IPS DF 4.7 (cell line): ENCODE measurements around the gene RARRES2.

ENCODE experiments used
- DNase-seq: peaks from one replicate; pipeline ENCODE4 v3.0.0-alpha.2; 2013; ENCODE audit warnings: low spot score; ENCODE audit errors: extremely low read depth

Gene RARRES2

DNA sequence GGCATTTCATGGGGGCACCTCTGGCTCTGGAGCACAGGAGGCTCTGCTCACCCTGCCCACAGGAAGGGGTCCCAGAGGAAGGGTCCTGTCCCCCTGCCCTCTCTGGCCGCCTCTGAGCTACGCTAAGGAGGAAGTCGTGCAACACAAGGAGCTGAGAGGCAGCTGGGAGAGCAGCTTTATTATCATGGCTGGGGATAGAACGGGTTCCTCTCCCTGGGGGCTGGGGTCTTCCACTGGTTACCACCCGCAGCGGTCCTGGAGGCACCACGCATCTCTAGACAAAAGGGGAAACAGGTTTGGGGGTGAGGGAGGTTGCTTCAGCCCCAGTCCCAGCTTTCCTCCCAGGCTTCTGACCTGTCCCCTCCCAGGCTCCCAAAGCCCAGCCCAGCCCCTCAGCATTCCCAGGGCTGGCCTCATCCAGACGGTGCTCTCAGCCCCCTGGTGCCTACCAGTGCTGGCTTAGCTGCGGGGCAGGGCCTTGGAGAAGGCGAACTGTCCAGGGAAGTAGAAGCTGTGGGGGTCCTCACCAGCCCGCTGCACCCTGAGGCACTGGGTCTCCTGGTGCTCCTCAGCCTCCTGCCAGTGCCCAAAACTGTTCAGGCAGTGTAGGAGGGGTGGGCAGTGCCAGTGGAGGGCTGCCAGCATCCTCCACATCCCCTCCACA is 3.1 kb downstream of the RARRES2 start:
- DNase-seq: no peak

DNA sequence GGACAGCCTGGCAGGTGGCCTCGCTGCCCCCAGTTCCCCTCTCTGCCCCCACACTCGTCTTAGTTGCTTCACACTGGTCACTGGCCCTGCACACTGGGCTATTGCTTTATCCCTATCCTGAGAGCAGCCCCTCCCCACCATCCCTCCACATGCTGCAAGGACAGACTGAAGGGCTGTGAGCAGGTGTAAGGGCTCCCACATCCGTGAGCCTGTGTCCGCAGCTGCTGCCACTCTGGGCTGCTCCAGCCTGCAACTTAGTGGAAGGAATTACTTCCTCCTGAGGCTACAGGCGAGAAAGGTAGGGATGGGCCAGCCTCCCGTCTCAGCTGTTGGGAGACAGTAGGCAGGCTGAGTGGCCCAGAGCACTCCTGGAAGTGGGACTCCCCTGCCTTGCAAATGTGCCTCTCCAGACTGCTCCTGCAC is 3.8 kb downstream of the RARRES2 start:
- DNase-seq: no peak

DNA sequence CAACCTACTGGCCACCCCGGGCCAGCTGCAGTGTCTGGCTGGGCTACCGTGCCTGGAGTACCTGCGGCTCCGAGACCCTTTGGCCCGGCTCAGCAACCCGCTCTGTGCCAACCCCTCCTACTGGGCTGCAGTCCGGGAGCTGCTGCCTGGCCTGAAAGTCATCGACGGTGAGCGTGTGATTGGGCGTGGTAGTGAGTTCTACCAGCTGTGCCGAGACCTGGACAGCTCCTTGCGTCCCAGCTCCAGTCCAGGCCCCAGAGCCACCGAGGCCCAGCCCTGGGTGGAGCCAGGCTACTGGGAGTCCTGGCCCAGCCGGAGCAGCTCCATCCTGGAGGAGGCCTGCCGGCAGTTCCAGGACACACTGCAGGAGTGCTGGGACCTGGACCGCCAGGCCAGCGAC is 4.2 kb downstream of the RARRES2 start:
- DNase-seq: no peak

DNA sequence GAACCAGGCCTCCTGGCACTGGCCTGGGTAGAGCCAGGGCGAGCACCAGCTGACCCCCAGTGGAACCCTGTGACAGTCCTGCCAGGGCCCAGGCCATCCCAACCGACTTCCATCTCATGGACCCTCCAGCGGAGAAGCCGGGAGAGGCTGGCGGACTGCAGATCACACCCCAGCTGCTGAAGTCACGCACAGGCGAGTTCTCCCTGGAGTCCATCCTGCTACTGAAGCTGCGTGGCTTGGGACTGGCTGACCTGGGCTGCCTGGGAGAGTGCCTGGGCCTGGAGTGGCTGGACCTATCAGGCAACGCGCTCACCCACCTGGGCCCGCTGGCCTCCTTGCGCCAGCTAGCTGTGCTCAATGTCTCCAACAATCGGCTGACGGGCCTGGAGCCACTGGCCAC is 4.7 kb downstream of the RARRES2 start:
- DNase-seq: no peak

DNA sequence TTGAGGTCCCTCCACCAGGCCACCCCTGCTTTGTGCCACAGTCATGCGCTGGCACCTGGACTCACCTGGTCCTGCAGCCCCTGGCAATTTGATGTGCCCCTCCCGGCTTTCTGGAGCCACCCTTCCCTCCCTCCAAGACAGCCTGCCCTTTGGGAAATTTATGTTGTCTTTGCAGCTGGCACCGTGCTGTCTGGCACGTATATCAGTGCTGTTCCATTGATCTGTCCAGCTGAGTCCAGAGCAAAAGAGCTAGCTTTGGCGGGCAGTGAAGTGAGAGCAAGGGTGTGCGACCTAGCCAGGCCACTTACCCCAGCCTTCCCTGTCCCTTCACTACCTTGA is 5.7 kb downstream of the RARRES2 start:
- no peak for DNase-seq

DNA sequence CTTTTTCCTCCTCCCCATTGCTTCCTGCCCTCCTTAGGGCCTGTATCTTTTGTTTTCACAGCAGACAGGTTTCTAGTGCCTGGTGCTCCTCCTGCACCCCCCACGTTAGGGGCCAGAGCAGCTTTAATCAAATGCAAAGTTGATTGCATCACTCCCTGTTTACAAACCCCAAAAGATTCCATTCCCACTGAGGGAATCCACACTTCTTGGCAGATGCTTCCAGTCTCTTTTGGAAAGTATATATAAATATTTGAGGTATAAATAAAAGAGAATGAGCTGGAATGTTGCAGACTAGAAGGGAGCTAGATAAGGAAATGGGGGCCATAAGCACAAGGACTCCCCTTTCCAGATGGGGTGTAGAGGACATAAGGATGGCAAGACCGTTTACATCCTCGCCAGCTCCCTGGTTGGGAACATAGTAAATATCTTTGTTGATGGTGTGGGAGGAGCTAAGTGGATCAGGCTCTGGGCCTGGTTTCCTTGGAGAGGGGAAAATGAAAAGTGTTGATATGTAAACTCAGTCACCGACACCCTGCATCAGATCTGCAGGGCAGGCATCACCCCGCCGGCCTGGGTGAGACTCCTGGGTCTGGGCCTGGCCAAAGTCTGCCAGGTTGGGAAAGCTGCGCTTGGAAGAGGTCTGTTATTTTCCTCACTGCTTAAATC is 6.2 kb downstream of the RARRES2 start:
- no peak for DNase-seq

DNA sequence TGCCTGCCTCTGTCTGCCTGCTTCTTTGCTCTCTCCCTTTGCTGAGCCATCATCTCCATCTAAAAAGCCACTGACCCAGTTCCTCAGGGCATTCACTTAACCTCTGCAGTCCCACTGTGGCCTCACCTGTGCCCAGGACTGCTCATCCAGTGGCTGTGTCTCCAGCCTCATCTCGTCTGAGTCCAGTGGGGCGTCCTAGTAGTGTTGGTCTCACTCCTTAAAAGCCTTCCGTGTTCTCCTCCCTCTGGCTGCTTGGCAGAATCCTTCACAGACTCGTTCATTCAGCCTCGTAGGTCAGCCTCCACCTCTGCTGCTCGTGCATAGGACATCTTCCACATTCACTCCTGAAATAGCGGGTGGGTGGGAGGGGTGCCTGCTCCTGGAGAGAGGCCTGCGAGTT is 7.3 kb downstream of the RARRES2 start:
- no peak for DNase-seq

DNA sequence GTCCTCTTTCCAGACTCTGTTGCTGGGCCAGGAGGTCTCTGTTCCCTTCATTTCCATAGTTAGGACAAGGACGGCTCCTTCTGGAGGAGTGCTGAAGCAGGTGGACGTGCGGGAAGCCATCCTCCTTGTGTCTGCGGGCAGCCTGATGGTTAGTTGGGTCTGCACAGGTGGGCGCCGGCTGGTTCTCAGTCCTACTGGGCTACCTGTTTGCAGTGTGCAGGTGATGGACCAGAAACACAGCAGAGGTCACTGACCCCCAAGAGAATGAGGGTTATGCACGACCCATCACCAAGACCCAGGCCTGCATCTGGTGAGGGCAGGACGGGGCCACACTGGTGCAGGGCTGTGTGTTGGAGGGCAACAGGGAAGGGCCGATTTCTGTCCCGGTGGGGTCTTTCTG is 7.8 kb downstream of the RARRES2 start:
- DNase-seq: no peak

DNA sequence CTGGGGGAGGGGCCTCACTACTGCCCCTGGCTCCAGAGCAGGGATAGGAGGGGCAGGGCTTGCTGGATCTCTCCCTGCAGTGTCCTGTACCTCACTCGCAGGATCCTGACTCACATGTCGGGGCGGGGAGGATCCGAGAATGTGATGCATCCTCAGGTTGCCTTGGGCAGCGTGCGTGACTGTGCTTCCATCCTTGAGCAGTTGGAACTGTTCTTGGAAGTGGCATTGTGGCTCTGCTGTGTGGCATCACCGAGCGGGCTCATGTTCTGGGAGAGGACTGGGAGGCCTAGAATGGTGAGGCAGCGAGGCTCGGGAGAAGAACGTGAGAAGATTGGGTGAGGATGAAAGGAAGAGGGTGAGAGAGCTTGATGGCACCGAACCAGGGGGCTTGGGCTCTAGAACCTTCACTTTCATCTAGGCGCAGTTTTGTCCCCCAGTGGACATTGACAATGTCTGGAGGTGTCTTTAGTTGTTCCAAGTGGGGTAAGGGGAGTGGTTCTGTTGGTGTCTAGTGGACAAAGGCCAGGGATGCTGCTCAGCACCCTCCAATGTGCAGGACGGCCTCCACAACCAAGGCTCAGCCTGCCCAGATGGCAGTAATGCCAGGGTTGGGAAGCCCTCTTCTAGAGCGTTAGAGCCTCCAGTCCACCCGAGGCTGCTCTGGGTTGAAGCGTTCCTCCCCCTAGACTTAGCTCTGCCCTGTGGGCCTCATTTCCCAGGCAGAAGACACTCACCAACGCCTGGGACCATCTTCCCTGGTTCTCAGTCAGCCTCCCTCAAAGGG is 8.4 kb downstream of the RARRES2 start:
- no peak for DNase-seq

DNA sequence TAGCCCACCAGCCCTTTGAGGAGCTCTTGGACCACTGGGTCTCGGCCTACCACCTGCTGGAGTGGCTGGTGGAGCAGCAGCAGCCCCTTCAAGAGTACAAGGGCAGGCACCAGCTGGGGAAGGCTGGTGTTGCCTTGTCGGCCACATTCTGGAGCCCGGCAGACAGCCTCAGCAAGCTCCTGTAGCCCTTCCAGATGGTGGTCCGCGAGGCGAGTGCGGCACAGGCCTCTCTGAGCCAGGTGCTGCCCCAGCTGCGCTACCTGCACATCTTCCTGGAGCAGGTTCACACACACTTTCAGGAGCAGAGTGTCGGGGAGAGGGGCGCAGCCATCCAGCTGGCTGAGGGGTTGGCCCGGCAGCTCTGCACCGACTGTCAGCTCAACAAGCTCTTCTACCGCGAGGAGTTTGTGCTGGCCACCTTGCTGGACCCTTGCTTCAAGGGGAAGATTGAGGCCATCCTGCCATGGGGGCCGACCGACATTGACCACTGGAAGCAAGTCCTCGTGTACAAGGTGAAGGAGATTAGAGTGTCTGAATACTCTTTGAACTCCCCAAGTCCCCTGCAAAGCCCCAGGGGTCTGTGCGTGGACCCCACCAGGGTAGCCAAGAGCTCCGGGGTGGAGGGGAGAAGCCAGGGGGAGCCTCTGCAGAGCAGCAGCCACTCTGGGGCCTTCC is 11.1 kb downstream of the RARRES2 start:
- DNase-seq: no peak

DNA sequence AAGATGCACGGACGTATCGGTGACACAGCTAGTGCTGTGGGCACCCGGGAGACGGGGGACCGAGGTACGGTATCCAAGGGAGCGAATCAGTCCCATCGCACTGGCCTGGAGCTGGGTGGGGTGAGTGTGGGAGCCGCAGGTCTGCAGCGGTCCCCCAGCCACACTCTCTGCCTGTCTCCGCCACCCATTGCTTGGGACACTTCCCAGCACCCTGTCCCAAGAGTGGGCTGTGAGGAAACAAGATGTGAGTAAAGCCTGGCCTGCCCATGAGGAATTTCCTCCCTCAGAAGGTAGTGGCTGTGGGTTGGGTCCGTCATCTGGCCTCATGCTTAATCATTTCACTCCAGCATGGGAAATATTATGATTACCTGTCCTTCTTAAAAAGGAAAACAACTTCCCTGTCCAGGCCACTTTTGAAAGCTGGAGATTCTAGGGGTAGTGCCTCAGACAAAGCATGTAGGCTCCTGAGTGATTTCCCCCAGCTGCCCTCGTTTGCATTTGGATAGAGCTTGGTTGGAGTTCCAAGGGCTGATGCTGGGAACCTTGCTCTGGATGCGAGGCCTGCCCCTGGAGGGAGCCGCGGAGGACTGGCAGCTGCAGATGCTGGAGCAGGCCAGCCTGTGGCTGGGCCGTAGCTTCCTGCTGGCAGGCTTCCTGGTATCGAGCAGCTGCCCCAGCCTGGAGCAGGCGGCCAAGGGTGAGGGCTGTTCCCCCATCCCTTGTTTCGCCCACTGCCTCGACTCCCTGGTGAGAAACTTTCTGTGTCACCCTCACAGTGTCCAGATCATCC is 11.9 kb downstream of the RARRES2 start:
- DNase-seq: no peak

DNA sequence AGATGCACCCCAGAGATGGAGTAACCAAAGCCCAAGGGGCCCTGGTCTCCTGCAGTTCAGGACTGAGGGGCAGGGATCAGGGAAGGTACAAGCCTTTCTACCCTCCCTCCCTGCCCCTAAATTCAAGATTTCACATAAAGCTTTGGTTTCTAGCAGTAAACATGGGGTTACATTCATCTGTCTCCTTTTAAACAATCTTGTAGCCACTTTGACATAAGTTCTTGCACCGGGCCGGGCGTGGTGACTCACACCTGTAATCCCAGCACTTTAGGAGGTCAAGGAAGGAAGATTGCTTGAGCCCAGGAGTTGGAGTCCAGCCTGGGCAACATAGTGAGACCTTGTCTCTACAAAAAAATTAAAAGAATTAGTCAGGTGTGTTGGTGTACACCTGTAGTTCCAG is 14.1 kb downstream of the RARRES2 start:
- DNase-seq: no peak

DNA sequence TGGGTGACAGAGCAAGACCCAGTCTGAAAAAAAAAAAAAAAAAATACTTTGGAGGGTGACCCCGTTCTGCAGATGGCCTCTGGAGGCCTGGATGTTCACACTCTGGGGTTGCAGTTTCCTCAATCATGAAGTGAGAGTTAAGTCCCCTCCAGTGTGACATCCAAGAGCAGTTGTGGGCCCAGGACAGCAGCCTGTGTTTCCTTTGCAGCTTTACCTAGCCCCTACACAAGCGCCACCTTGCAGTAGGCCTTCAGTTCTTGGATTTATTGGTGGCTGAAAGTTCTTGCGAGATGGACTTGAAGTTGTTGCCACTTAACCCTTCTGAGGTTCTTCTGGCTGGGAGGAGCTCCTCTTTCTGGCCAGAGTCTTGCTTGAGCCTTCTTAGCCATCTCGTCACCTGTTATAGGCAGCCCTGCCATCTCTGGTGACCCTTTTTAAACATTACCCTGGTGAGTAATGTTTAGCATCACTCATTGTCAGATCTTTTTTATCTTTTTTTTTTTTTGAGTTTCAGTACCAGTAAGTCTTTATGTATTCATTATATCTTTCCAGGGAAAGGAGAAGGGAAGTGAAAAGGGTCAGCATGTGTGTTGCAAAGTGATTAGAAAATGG is 14.7 kb downstream of the RARRES2 start:
- DNase-seq: no peak

DNA sequence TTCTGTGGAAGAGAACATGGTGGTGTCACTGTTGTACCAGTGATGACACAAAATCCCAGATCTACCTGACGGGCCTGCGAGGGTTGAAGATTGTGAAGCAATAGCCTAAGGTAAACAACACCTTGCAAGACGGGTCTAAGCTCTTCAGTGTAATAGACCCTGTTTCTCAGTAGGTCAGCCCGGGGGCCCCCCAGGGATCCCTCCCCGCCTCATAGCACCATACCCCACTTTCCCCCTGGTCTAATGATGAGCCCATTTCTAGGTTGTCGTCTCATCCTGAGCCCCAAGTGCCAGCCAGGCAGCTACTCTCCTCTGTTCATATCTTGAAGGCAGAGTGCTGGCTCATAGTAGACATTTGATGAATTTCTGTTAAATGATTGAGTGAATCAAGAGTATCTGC is 15.5 kb downstream of the RARRES2 start:
- no peak for DNase-seq

DNA sequence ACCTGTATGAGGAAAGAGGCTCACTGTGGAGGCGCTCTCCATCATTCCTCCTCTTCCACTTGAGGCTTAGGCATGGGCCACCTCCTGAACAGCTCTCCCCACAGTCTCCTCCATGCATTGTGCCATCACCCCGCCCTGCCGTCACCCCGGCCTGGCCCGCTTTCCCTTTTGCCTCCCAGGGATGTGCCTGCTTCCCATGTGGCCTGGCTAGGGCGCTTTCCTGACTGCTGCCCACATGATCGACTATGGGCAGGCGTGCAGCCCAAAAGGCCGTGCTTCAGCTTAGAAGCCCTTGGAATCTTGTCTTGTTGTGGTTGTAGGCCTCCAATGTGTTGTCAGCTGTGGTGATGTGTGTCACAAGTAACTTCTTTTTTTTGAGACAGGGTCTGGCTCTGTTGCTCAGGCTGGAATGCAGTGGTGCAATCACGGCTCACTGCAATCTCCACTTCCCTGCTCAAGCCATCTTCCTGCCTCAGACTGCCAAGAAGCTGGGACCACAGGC is 16.3 kb downstream of the RARRES2 start:
- no peak for DNase-seq

DNA sequence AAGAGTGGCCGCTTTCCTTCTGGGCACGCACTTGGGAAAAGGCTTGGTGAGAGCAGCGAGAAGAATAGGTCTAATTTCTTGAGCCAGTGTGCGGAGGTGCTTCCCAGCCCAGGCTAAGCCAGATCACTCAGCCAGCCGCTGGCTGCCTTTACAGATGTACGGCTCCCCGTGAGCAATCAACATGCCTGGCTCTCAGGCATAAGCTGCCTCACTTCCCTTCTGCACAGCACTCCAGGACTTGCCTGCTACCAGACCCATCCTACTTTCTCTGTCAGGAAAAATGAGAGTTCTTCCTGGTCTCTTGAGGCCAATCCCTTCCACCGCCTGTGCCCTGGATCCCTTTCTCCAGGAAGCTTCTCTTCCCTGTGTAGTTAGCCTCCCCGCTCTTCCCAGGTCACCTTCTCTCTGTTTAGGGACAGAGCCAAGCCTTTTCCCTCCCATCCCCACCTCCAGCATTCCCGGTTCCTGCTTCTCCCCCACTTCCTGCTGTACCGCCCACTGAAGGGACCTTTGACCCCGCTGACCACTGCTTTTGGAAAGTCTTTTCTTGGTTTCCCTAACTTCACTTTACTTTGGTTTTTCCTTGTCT is 17.0 kb downstream of the RARRES2 start:
- DNase-seq: no peak

DNA sequence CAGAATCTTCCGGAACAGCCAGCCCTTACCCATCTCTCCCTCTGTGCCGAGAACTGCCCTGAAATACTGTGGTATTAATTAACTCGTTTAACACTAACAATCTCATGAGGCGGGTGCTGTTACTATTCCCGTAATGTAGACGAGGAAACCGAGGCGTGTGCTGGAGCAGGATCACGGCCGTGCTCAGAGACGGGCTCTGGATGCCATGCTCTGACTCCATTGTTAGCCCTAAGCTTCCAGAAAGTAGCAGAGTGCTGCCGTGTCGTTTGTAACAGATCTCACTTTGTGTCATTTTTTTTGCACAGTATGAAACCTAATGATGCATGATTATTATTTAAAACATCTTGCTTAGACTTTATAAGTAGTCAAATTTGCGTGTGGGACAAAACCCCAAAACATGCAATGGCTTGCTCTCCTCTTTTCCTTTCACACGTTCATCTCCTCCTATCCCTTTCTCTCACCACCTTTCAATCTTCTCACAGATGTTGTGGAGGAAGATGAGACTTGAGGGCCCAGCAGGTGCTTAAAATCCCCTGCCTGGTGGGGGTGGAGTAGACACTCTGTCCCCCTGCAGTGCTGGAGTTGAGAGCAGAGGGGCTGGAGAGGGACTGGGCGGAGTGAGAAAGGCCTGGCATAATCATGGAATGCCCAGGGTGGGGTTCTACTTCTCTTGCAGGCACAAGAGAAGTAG is 17.6 kb downstream of the RARRES2 start:
- no peak for DNase-seq

DNA sequence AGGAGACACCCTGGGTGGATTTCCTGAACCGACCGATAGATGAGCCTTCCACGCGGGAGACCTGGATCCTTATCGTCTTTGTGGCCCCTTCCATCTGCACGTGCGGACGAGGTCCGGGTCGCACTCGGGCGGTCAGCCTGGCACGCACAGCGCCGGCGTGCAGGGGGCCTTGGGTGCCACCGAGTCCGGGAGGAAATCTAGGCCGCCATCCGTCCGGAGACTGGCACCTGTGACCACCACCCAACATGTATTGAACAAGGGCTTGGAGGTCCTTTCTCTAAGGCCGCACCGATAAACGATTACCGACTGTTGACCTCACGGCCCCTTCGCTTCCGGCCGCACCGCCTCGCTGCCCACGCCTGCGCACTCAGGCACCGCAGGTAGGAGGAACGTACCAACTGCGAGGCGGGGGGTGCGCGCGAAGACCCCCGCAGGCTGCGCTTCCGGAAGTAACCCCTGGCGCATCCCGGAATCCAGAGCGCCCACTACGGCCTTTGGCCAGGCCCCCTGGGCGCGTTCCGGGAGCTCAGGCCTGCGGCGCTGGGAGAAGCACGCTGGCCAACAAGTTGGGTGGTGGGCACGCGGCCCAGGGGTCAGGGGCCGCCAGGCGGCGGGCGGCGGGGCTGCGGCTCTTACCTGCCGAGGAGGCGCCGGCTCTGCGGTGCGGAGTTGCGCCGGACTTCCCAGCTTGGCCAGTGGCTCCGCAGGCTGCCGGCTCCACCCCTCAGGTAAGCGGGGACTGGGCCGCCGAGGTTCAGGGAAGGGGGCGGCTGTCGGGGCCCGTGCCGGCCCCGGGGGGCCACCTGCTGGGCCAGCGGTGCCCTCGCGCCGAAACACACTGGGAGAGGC is 18.4 kb downstream of the RARRES2 start, which contains the start of the genes ACTR3C and LRRC61:
Gene ACTR3C (minus strand): TSS at position 713 of the 849 bp plus-strand sequence. CDS start 28,249 bp downstream, outside the sequence.
Gene LRRC61 (plus strand): TSS at position 523 of the 849 bp plus-strand sequence. CDS start 13,507 bp downstream, outside the sequence.
- no peak for DNase-seq
